CD4-positive, alpha-beta T cell treated with Interferon alpha-2 for 1 hour (primary cell): ENCODE measurements around the gene CD6.
"Not testable (repeated sequence)": the region's sequence is repeated elsewhere in the genome, so short reads cannot be mapped to it uniquely, and the experiment has no call there.

Source experiments
- DNase-seq, 2 donors: peaks; one replicate each; pipeline ENCODE4 v3.0.0-alpha.2; 2020 to 2022

CD6 gene

DNA sequence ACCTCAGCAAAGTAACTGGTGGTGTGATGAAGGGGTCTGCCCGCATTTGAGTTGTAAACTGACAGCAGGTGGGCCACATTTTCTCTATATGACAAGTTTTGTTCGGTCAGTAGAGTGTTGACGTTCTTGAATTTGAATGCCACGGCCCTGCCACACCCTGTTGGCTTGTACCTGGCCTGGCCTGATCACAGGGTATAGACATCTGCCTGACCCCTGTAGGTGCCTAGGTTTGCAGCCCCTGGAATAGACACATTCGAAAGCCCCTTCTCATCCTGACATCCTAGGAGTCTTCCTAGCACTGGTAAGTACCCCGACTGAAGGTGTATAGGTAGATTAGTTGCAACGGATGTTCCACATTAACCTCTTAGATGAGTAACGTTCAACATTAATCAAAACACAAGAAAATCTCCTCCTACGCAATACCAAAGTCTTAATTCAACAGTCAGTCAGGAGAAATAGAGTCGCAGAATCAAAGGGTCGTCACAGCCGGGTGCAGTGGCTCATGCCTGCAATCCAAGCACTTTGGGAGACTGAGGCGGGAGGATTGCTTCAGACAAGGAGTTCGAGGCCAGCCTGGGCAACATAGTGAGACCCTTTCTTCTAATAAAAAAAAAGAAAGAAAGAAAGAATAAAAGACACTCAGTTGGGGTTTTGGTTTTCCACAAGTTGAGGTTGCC is 87.2 kb downstream of the CD6 start:
- DNase-seq = no peak

- DNase-seq = no peak
These were observed 87.8 kb downstream of the CD6 start for GRCh38 chr11:61059260-61059752.

DNA sequence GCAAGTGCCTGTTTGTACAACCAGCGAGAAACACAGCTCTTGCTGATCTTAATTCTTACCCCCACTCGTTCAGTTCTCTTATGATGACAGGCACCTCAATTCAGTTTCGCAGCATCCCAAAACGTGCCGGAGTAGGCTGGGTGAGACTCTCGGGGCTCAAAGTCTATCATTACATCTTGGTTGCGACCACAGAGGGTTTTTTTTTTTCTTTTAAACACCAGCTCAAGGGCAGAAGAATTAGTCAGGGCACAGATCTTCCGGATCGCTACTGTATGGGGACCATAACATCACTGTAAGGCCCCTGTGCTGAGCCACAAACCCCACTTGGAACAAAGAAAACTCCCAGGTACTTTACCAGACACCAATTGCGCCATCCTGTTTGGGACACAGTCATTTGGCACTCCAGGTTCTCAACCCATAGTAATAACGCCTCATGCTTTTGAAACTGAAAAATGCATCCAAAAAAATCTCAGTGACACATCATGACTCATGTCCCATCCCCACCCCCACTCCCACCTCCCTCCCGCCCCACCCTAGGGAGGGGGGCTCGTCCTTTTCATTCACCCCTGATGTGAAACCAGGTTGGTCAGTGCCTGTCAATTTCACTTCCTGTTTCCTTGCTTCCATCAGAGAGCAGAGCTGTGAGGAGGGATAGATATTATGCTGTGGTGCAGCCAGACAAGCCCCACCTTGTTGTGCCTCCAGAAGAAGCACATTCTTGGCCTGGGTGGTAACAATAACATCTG is 89.8 kb downstream of the CD6 start:
- DNase-seq = peak; percentile 79 to 83

DNA sequence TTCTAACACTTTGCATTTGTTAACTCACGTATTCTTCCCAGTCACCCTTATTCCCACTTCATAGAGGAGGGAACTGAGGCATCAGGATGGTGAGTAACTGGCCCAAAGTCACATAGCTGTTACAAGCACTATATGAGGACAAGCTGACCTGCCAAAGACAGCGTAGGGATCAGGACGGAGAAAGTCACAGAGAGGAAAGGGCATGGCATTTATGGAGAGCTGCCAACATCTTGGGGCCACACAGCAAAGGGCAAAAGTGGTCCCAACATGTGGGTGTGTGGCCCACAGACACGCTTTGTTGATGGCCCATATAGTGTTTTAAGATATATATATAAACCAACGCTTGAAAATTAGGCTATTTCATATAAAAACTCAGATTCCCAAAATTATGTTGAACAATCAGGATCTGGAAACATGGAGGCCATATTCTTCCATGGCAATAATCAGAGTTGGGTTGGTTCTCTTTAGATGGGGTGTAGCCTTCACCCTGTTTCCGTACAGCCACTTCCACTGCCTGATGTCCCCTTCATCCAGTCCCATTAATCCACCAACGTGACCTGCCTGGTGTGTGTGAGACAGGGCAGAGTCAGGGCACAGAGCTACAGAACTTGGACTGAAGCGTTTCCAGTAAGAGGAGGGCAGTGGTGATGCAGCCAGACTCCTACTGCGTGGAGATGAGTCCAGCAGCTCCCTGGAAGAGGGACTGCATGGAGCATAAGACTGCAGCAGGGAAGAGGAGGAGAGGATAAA is 90.9 kb downstream of the CD6 start:
- no peak for DNase-seq

DNA sequence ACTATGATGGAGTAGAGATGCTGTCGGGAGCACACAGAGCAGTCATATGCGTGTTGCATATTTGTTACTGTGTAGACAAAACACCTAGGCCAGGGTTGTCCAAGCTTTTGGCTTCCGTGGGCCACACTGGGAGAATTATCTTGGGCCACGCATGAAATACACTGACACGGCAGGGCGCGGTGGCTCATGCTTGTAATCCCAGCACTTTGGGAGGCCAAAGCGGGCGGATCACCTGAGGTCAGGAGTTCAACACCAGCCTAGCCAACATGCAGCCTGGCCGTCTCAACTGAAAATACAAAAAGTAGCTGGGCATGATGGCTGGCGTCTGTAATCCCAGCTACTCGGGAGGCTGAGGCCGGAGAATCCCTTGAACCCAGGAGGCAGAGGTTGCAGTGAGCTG is 93.8 kb downstream of the CD6 start:
- DNase-seq = not testable (repeated sequence)

DNA sequence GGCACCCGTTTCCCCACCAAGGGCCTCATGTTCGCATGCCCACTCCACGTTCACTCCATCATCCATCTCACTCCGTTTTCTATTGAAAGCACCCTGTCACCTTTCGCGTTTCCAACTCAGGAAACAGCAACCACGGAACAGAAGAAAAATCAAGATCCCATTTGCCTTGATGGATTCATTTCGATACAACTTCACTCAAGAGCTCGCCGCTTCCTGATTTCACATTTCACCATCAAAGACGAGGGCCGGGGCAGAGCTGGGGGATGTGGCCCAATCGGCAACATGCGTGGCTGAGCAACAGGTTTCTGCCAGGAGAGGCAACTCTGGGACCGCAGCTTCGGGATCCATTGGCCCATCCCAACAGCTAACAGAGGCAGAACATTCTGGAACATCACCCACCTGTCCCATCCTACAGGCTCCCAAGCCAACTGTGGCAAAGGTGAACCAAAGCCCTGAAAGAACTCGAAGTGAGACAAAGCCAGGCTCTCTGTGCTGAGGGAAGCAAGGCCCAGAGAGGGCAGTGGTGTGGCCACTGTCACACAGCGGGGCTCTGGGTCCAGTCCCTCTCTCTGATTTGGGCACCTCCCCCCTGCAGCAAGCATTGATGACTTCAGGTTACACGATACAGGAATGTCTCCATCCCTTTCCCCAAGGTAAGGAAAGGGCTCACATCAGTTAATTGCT is 94.6 kb downstream of the CD6 start:
- DNase-seq = peak in 1 of 2 donors; percentile 44

- no peak for DNase-seq
These were observed 95.2 kb downstream of the CD6 start for GRCh38 chr11:61066645-61067044.

DNA sequence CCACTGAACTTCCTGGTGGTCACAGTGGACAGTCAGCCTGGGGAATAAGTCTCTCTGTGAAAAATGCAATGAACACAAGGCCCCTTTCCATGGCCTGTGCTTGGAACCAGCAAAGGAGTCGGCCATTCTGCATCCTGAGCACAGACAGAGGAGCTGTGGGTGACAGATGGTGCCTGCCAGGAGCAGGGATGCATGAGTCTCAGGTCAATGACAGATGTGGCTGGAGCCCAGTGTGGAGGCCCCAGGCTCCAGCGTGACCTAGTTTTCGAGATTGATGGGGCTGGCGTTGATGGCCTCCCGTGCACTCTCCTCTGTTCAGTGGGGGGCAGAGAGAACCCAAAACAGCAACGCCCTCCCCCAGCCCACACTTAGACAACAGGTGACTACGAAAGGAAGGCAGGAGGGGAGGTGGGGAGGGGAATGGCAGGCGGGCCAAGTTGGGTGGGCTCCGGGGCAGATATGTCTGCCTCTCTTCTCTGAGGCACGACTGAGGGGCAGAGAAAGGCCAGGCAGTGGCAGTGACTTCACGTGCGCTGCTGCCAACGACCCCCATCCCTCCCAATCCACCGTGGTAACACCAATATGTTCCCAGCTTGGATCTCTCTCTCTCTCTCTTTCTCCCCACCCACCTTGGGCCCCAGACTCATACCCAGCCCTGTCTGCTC is 96.4 kb downstream of the CD6 start:
- no peak for DNase-seq

DNA sequence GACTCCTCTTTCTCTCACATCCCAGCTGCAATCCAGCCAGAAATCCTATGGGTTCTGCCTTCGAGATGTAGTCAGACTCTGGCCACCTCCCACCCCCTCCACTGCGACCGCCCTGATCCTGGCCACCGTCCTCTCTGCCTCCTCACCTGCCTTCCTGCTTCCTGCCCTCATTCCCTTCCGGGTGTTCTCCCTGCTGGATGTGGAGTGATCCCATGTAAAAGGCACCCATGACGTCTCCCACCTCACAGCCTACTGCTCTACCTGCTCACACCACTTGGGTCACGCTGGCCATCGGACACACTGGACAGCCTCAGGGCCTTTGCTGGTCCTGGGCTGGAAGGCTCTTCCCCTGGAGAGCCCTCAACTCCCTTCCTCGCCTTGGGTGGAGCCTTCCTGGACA is 97.1 kb downstream of the CD6 start:
- DNase-seq = no peak

DNA sequence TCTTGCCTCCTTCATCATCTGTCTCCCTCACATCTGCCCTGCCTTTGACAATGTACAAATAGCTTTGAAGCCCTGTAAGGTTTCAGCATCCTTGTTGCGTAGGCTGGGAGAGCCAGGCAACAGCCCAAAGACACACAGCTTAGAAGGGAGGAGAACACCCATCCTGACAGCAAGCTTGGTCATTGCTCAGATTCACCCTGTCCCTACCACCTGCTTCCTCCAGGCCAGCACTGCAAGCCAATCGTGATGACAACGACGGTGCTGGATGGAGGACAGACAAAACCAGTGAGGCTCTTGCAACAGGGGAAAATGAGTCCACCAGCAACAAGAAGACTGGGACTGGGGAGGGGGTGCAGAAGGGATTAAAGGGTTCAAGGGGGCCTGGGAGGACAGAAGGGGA is 97.9 kb downstream of the CD6 start:
- DNase-seq = no peak
